ENCODE data around the gene SMIM7.

DNA sequence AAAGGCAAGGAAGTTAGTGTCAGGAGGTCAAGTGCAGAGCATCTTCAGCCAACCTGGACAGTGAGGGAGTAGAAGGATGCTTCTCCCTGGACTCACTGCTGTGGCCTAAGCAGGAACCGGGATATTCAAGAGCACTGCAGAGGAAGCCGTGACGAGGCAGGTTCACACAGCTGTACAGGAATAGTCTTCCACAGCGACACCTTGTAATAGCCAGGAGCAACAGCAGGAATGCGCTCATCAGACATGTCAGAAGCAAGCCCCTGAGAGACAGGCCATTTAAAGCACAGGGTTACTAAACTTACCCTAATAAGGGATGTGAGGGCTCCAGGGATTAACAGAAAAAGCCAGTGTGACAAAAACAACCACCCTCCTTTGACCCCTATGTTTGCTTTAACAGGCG lies 28.5 kb downstream of the SMIM7 start:
- TF ChIP-seq POLR2AphosphoS5 (IDR thresholded peaks at IDR 0.05; ENCODE audit: low read depth, low read length): no peak
- no peak for TF ChIP-seq POLR2A (IDR thresholded peaks at IDR 0.05; ENCODE audit: low read depth, low read length)
- TF ChIP-seq TAF1 (IDR thresholded peaks at IDR 0.05; ENCODE audit: borderline replicate concordance, low read depth, low read length): no peak

Measured in GM12892 (cell line).